Activated T-helper 9 cell treated with anti-CD3 and anti-CD28 coated beads, Interleukin-2, amount 50 U/mL, for 16 hours (primary cell): ENCODE results near the gene CRYBG2.

Experiments
- DNase-seq: peaks from one replicate; pipeline ENCODE4 v3.0.0-alpha.2; 2020; ENCODE audit warnings: low read depth

CRYBG2 gene

GRCh38 chr1:26281091-26281958 is 72.6 kb downstream of the CRYBG2 start:
- DNase-seq: no peak

- DNase-seq: no peak
These were observed 73.4 kb downstream of the CRYBG2 start for GRCh38 chr1:26280333-26281042.

GRCh38 chr1:26279456-26280332 is 74.2 kb downstream of the CRYBG2 start, which contains the start of gene SH3BGRL3:
Gene SH3BGRL3, plus strand, starts transcription at chr1:26280086. Its CDS starts 70 bp downstream, at chr1:26280156.
- peak; percentile 78 for DNase-seq

- no peak for DNase-seq
These were observed 75.0 kb downstream of the CRYBG2 start for GRCh38 chr1:26278724-26279455.

- DNase-seq: no peak
These were observed 75.6 kb downstream of the CRYBG2 start for GRCh38 chr1:26278303-26278702.

GRCh38 chr1:26277719-26278118 is 76.2 kb downstream of the CRYBG2 start:
- no peak for DNase-seq

GRCh38 chr1:26277261-26277661 is 76.7 kb downstream of the CRYBG2 start:
- no peak for DNase-seq

GRCh38 chr1:26276432-26276838 is 77.5 kb downstream of the CRYBG2 start:
- no peak for DNase-seq

- peak; percentile 65 for DNase-seq
These were observed 78.1 kb downstream of the CRYBG2 start for GRCh38 chr1:26275580-26276431.

GRCh38 chr1:26274801-26275425 is 79.0 kb downstream of the CRYBG2 start:
- DNase-seq: no peak
